ENCODE measurements around the gene SPI1. TPM values are rescaled to one million over a fixed set of nuclear protein-coding genes. Genes with fewer than 3 reads are reported as not detected.

The SPI1 gene
- total RNA-seq, 1 experiment from 2014 or later = 0.31 TPM

DNA sequence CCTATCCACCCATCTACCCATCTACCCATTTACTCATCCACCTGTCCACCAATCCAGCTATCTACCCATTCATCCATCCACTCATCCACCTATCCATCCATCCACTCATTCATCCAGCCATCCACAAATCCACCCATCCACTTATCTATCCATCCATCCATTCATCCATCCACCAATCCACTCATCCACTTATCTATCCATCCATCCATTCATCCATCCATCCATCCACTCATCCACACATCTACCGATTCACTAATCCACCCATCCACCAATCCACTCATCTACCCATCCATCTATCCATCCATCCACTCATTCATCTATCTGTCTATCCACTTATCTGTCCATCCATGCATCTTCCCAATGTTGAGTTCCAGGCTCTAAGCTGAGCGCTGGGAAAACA lies 1.7 kb upstream of the SPI1 start:
- Histone ChIP-seq H3K27ac (ENCODE audit: low read length) (no peak overlapping the region), H3K4me1 (ENCODE audit: control insufficient read depth, insufficient read depth, low read length) (no peaks in the 10 kb centered on the region; the same call in 1 of the 2 replicates), H3K36me3 (ENCODE audit: control insufficient read depth, insufficient read depth, low read length) (no peaks in the 10 kb centered on the region), H3K4me3 (ENCODE audit: low read depth in 2 of 2, low read length in 2 of 2) (no peak overlapping the region), H3K27me3 (ENCODE audit: control insufficient read depth, insufficient read depth, low read length) (no peaks in the 10 kb centered on the region), H3K9me3 (ENCODE audit: control insufficient read depth, insufficient read depth, low read depth, low read length) (no peaks in the 10 kb centered on the region)
- TF ChIP-seq, protein P1, sequence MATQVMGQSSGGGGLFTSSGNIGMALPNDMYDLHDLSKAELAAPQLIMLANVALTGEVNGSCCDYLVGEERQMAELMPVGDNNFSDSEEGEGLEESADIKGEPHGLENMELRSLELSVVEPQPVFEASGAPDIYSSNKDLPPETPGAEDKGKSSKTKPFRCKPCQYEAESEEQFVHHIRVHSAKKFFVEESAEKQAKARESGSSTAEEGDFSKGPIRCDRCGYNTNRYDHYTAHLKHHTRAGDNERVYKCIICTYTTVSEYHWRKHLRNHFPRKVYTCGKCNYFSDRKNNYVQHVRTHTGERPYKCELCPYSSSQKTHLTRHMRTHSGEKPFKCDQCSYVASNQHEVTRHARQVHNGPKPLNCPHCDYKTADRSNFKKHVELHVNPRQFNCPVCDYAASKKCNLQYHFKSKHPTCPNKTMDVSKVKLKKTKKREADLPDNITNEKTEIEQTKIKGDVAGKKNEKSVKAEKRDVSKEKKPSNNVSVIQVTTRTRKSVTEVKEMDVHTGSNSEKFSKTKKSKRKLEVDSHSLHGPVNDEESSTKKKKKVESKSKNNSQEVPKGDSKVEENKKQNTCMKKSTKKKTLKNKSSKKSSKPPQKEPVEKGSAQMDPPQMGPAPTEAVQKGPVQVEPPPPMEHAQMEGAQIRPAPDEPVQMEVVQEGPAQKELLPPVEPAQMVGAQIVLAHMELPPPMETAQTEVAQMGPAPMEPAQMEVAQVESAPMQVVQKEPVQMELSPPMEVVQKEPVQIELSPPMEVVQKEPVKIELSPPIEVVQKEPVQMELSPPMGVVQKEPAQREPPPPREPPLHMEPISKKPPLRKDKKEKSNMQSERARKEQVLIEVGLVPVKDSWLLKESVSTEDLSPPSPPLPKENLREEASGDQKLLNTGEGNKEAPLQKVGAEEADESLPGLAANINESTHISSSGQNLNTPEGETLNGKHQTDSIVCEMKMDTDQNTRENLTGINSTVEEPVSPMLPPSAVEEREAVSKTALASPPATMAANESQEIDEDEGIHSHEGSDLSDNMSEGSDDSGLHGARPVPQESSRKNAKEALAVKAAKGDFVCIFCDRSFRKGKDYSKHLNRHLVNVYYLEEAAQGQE (IDR thresholded peaks at IDR 0.05; ENCODE audit: insufficient read depth in 1 of 2, low read depth in 2 of 2, low read length in 1 of 2) = no peak
- TF ChIP-seq, protein P2, sequence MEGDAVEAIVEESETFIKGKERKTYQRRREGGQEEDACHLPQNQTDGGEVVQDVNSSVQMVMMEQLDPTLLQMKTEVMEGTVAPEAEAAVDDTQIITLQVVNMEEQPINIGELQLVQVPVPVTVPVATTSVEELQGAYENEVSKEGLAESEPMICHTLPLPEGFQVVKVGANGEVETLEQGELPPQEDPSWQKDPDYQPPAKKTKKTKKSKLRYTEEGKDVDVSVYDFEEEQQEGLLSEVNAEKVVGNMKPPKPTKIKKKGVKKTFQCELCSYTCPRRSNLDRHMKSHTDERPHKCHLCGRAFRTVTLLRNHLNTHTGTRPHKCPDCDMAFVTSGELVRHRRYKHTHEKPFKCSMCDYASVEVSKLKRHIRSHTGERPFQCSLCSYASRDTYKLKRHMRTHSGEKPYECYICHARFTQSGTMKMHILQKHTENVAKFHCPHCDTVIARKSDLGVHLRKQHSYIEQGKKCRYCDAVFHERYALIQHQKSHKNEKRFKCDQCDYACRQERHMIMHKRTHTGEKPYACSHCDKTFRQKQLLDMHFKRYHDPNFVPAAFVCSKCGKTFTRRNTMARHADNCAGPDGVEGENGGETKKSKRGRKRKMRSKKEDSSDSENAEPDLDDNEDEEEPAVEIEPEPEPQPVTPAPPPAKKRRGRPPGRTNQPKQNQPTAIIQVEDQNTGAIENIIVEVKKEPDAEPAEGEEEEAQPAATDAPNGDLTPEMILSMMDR (IDR thresholded peaks at IDR 0.05) = no peak
- TF ChIP-seq SIN3A (IDR thresholded peaks at IDR 0.05; ENCODE audit: borderline replicate concordance, insufficient read depth, low read depth, low read length) (no peak), TCF7L2 (IDR thresholded peaks at IDR 0.05; ENCODE audit: low read depth, low read length) (no peak), POLR2AphosphoS5 (IDR thresholded peaks at IDR 0.05; ENCODE audit: low read depth, low read length) (no peak)
- no TSS peak for BruUV-seq (replicated peaks)
- POLR2A ChIA-PET = no interaction called here
- in situ Hi-C loops (cut with HindIII; ENCODE audit: low pct_unique_long_range_greater_than_20kb, low sequenced_read_pairs) = no loop called here
- ATAC-seq (no peak), DNase-seq (ENCODE audit: low read depth, low spot score) (no peak)
- intact Hi-C loops (cut with micrococcal nuclease; ENCODE audit: unreplicated experiment) = no loop called here
- CTCF ChIA-PET = no interaction called here

DNA sequence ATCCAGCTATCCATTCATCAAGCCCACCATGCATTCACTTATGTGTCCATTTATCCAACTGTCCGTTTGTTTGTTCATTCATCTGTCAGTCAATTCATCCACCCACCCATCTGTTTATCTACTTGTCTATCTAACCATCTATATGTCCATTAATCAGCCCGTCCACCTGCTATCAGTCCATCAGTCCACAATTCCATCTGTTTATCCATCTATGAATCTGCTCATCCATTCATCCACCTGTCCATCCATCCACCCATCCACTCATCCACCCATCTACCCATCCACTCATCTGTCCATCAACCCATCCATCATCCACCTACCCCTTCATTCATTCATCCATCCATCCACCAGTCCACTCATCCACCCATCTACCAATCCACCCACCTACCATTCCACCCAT lies 970 bp upstream of the SPI1 start:
- CTCF ChIA-PET = no interaction called here
- Histone ChIP-seq H3K9me3 (ENCODE audit: control insufficient read depth, insufficient read depth, low read depth, low read length) (no peaks in the 10 kb centered on the region), H3K4me3 (ENCODE audit: low read depth in 2 of 2, low read length in 2 of 2) (no peak overlapping the region), H3K36me3 (ENCODE audit: control insufficient read depth, insufficient read depth, low read length) (no peaks in the 10 kb centered on the region), H3K27ac (ENCODE audit: low read length) (no peak overlapping the region), H3K27me3 (ENCODE audit: control insufficient read depth, insufficient read depth, low read length) (no peaks in the 10 kb centered on the region), H3K4me1 (ENCODE audit: control insufficient read depth, insufficient read depth, low read length) (no peaks in the 10 kb centered on the region; the same call in 1 of the 2 replicates)
- DNase-seq (ENCODE audit: low read depth, low spot score) (no peak), ATAC-seq (no peak)
- BruUV-seq (replicated peaks) = no TSS peak
- POLR2A ChIA-PET = no interaction called here
- in situ Hi-C loops (cut with HindIII; ENCODE audit: low pct_unique_long_range_greater_than_20kb, low sequenced_read_pairs) = no loop called here
- intact Hi-C loops (cut with micrococcal nuclease; ENCODE audit: unreplicated experiment) = no loop called here
- TF ChIP-seq SIN3A (IDR thresholded peaks at IDR 0.05; ENCODE audit: borderline replicate concordance, insufficient read depth, low read depth, low read length) = no peak
- TF ChIP-seq, protein P2 (IDR thresholded peaks at IDR 0.05) = no peak
- TF ChIP-seq, protein P1 (IDR thresholded peaks at IDR 0.05; ENCODE audit: insufficient read depth in 1 of 2, low read depth in 2 of 2, low read length in 1 of 2) = no peak
- no peak for TF ChIP-seq TCF7L2 (IDR thresholded peaks at IDR 0.05; ENCODE audit: low read depth, low read length)
- TF ChIP-seq POLR2AphosphoS5 (IDR thresholded peaks at IDR 0.05; ENCODE audit: low read depth, low read length) = no peak
